DND-41 (cell line): ENCODE measurements around the gene TRERF1.

Source experiments
- CTCF ChIP-seq: IDR thresholded peaks from 2 replicates; pipeline ENCODE4 v1.5.1; 2012; ENCODE audit warnings: borderline replicate concordance, low read length, moderate library complexity, mild to moderate bottlenecking; ENCODE audit not compliant: poor library complexity, severe bottlenecking; ENCODE audit errors: extremely low read depth
- EZH2 ChIP-seq: IDR thresholded peaks from 3 replicates; pipeline ENCODE4 v1.6.1; 2012; ENCODE audit warnings: borderline replicate concordance, low read depth, mild to moderate bottlenecking, moderate library complexity, low read length, inconsistent platforms; ENCODE audit not compliant: severe bottlenecking

- TF ChIP-seq CTCF (no peak), EZH2 (no peak)
These were observed 171.6 kb downstream of the TRERF1 start for GRCh38 chr6:42279966-42280629.
